Activated CD4-positive, alpha-beta T cell treated with anti-CD3 and anti-CD28 coated beads for 24 hours (primary cell): ENCODE measurements around the gene CROT.

Experiments used
- DNase-seq, 2 donors: peaks; one replicate each; pipeline ENCODE4 v3.0.0-alpha.2; 2020; ENCODE audit warnings: low read depth in 2 of 2

The CROT gene

DNA sequence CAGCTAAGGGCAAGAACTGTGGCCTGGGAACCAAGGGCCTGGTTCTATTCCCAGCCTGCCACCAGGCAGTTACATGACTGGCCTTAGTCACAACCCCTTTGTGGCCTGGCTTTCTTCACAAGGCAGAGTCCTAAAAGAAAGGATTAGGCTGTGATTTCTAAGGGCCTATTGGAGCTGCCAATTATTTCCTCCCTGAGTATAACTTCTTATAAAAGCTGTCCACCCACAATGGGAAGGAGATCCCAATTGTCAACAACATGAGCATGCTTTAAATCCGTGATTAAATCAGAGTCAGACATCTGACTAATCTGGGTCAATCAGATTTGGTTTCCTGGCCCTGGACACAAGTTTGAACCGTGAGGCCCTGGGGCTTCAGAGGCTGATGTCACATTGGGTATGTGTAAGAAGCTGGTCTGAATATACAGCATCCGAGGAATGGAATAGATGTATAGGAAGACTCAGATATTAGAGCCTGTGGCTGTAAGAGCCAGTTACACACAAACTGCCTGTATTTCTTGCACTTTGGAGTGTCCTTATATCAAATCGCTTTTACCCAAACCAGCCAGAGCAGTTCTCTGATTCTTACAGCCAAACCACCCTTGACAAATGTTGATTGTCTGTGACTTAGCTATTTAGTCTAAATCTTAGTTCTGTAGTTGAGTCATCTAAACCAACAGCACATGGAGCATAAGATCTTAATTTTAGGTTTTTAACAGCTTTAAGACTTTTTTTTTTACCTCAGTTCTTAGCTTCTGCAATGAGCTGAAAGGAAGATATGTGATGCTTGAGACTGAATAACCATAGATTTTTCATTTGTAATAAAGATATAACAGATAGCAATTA is 68.7 kb downstream of the CROT start:
- DNase-seq: no peak

- no peak for DNase-seq
These were observed 69.3 kb downstream of the CROT start for GRCh38 chr7:87414794-87415188.

DNA sequence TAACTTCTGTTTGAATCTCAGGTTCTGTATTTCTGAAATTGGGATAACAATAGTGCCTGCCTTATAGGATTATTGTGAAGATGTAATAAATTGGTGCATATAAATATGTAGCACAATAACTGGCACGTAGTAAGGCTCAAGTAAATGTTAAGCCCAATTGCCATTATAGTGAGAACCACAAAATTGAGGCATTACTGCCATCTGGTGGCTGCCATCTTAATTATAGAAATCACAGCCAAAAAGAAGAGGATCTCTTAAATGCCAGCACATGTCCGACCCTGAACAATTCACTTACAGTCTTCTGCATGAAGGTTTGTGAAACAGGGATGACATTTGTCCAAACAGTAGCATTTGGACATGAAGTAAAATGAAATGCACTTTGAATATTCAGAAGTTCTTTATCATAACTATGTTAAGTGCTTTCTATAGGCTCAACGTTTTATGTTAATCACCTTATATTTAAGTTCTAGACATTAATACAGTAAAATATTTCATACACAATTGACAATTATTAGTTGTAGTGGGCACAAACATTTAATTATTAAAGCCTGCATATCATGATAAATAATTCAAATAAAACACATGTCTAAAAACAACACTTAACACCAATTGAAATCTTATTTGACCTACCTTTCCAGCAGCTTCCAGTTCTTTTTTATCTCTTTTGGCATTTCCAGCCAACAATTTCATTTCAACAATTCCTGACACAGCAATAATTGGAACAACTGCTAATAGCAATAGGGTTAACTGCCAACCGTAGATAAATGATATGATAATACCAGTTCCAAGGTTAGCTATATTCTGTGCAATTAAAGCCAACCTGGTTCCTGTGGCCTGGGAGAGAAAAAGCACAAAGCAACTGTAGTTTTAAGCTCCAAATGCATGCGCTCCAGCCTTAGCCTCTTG is 71.5 kb downstream of the CROT start:
- peak; percentile 42 to 51 for DNase-seq

GRCh38 chr7:87420173-87420572 is 74.7 kb downstream of the CROT start:
- no peak for DNase-seq

DNA sequence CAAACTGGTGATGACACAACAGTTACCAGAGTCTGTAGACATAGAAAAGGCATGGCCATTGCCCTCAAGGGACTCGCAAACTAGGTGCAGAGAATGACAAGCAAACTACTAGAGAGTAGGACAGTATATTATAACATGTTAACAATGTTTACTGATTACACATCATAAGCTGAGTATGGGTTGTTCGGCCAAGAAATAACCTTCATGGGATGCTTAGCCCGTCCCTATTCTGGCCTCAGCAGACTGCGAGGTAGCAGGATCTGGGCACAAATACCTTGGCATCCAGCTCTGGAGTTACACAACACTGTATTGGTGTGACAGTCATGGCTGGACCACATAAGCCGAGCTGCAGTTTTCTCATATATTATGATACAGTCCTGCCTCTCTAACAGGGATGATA is 78.6 kb downstream of the CROT start:
- DNase-seq: no peak

DNA sequence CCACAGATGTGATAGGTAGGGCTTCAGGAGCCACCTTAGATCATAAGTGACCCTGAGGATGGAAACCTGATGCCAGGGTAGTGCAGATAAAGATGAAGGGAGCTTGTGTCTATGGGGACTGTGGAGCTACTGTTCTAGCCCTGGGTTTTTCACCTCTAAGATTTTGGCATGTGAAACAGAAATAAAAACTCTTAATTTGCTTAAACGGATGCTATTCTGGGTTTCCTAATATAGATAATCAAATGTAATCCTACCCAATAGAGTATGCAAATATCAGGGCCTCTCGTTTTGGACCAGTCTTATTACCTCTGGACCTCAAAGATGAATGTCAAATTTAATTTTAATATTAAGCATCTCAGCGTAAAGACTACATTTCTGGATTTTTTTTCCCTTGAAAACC is 80.7 kb downstream of the CROT start:
- no peak for DNase-seq

DNA sequence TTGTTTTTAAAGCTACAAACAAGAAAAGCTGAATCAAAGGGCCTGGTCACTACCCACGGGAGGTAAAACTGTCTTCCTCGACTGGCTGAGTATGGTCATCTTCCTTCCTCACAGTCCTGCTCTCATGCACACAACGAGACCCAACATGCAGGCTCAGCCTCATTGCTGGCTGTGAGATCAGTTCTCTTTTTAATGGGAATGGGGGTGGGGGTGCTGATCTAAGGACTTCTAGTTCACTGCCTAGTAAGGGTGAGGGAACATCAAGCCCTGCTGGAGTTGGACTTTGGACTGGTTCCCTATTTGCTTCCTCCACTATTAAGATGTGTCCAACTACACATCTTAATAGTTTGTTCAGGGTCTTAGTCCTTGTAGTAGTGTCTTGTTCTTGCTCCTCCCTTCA is 81.8 kb downstream of the CROT start:
- no peak for DNase-seq

DNA sequence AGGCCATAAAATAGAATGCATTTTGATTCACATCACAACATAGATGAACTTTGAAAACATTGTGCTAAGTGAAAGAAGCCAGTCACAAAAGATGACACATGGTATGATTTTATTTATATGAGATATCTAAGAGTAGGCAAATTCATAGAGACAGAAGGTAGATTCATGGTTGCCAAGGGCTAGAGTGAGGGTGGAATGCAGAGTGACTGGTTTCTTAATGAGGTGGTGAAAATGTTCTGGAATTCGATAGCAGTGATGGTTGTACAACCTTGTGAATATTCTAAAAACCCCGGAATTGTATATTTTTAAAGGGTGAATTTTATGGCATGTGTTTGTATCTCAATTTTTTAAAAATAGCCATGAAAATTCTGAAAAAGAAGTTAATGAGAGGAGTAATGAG is 87.1 kb downstream of the CROT start:
- no peak for DNase-seq

- no peak for DNase-seq
These were observed 90.1 kb downstream of the CROT start for GRCh38 chr7:87435546-87435945.

DNA sequence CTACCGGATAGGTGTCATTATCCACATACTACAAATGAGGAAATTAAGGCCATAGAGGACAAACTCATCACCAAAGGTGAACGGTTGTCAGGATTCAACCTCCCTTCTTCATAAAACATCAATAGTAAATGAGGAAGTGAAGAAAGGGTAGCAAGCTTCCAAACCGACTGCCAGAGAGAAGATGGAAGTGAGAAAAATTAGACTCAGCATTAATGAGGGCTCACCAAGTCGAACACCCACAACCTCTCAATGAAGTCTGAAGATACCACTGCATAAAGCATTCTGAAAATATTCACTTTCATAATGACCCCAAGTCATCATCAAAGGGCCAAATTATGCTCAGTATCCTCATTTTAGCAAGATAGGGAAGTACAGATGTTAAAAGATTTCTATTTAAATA is 100.4 kb downstream of the CROT start:
- DNase-seq: no peak

- no peak for DNase-seq
These were observed 101.7 kb downstream of the CROT start for GRCh38 chr7:87447116-87447635.

DNA sequence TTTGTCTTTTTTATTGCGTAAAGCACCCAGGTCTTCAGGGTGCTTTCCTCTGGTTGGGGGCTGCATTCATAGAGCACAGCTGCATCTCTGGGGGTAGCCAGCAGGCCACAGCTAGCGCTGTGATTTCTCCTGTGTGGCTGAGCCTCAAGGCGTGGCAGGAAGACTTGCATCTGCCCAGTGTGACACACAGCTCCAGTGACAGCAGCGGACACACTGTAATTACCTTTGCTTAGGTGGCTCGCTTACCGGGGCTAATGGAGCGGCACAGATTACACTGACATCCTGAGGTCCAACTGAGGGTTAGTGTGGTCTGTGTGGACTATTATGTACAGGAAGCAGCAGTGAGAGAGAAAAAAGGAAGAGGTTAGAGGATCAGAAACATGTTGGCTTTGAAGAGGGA is 102.9 kb downstream of the CROT start:
- no peak for DNase-seq
